Aorta (tissue), 5 donors: ENCODE data around the gene GADL1. TPM values are rescaled to one million over a fixed set of nuclear protein-coding genes. Genes with fewer than 3 reads are reported as not detected.

Source experiments
- ATAC-seq: fragments of 200-7000 bp; cut with Tn5 transposase; one replicate; pipeline ENCODE4 v1.9.1; 2022; ENCODE audit warnings: moderate library complexity; ENCODE audit not compliant: low FRiP score
- DNase-seq, 2 donors: peaks; one replicate each; pipeline ENCODE4 v3.0.0-alpha.2; 2020
- H3K27ac ChIP-seq, 2 donors: one replicate each; pipeline ENCODE4 v1.5.1; 2013; ENCODE audit warnings: low read length in 2 of 2, mild to moderate bottlenecking in 2 of 2, moderate library complexity in 2 of 2, control low read depth in 1 of 2, inconsistent platforms in 1 of 2, low read depth in 1 of 2
- H3K27me3 ChIP-seq, 2 donors: one replicate each; pipeline ENCODE4 v1.6.1; 2013; ENCODE audit warnings: control low read depth in 1 of 2, low read length in 1 of 2, mild to moderate bottlenecking in 1 of 2, moderate library complexity in 1 of 2; ENCODE audit not compliant: insufficient read depth in 2 of 2, control insufficient read depth in 1 of 2
- H3K36me3 ChIP-seq, 2 donors: one replicate each; pipeline ENCODE4 v1.6.1; 2013; ENCODE audit warnings: control low read depth in 1 of 2, low read length in 1 of 2, mild to moderate bottlenecking in 1 of 2; ENCODE audit not compliant: insufficient read depth in 2 of 2, control insufficient read depth in 1 of 2
- H3K4me1 ChIP-seq, 2 donors: one replicate each; pipeline ENCODE4 v1.6.1; 2013; ENCODE audit warnings: low read length in 2 of 2, control low read depth in 1 of 2, mild to moderate bottlenecking in 1 of 2, moderate library complexity in 1 of 2; ENCODE audit not compliant: insufficient read depth in 2 of 2, control insufficient read depth in 1 of 2
- H3K4me3 ChIP-seq, 2 donors: one replicate each; pipeline ENCODE4 v1.5.1; 2013; ENCODE audit warnings: low read length in 2 of 2, control low read depth in 1 of 2, mild to moderate bottlenecking in 1 of 2
- H3K9me3 ChIP-seq: one replicate; pipeline ENCODE4 v1.6.1; 2013; ENCODE audit warnings: mild to moderate bottlenecking, low read length; ENCODE audit not compliant: control insufficient read depth
- WGBS, 2 donors: extraction: QIAGEN DNeasy Blood & Tissue Kit; methylation state at CpG; one replicate each; pipeline ENCODE4 v1.1.7; 2013; 5-methylcytosine and 5-hydroxymethylcytosine counted together
- intact Hi-C, 2 donors: fragments of 100-400 bp; cut with DNase I; formaldehyde crosslinking; loops; one replicate each; pipeline versions ENCODE4 v1.14.2 to v1.15.0; 2022
- polyA plus RNA-seq, 2 donors: library from polyadenylated mRNA; stranded (reverse); fragments of 200-250 nt; gene quantifications; one replicate each; pipeline ENCODE4 v1.2.3, GENCODE V29; 2013
- total RNA-seq, 2 donors: library from RNA; stranded (reverse); fragmentation: NEBNext Ultra II Directional; extraction: Animal tissue kit (Norgen Biotek cat#: 25700); gene quantifications; one replicate each; pipeline ENCODE4 v1.2.1, GENCODE V29; 2021
- donor health status: healthy with polysubstance abuse.
- donor health status: Bipolar disorder and iron deficiency.
- donor health status: DM: no; HTN: no; CAD: no.
- donor health status: DM: no; HTN: no; CAD: no.
- donor health status: DM: yes; HTN: yes; CAD: no.

Gene GADL1
- total and polyA plus RNA-seq, 4 donors = 0.10 to 2.3 (median 1.7) TPM

GRCh38 chr3:30752970-30753369 lies 141.5 kb downstream of the GADL1 start:
- peaks cover 0 to 2% of the 10 kb centered on the region in 2 donors for H3K4me1 ChIP-seq
- H3K9me3 ChIP-seq = no peaks in the 10 kb centered on the region
- H3K27ac ChIP-seq = no peak overlapping the region
- H3K27me3 ChIP-seq = no peaks in the 10 kb centered on the region
- ATAC-seq = no peak
- intact Hi-C loops = no loop called here
- no peaks in the 10 kb centered on the region for H3K36me3 ChIP-seq
- WGBS, 2 donors = 89 to 93% methylated on average over 4 of the region's 4 CpGs
- DNase-seq = no peak
- H3K4me3 ChIP-seq = no peak overlapping the region

GRCh38 chr3:30752491-30752890 lies 142.0 kb downstream of the GADL1 start:
- DNase-seq = no peak
- H3K27ac ChIP-seq = no peak overlapping the region
- H3K36me3 ChIP-seq = no peaks in the 10 kb centered on the region
- intact Hi-C loops = no loop called here
- WGBS, 2 donors = 91 to 92% methylated on average over 5 of the region's 5 CpGs
- no peaks in the 10 kb centered on the region for H3K27me3 ChIP-seq
- H3K4me1 ChIP-seq = peaks cover 0 to 2% of the 10 kb centered on the region in 2 donors
- H3K9me3 ChIP-seq = no peaks in the 10 kb centered on the region
- ATAC-seq = no peak
- H3K4me3 ChIP-seq = no peak overlapping the region

- H3K27me3 ChIP-seq = no peaks in the 10 kb centered on the region
- DNase-seq = peak in 1 of 2 donors; percentile 68
- H3K4me1 ChIP-seq = peaks cover 0 to 2% of the 10 kb centered on the region in 2 donors
- H3K9me3 ChIP-seq = no peaks in the 10 kb centered on the region
- H3K4me3 ChIP-seq = no peak overlapping the region
- H3K27ac ChIP-seq = no peak overlapping the region
- H3K36me3 ChIP-seq = no peaks in the 10 kb centered on the region
- intact Hi-C loops = no loop called here
- 67 to 68% methylated on average over 11 of the region's 11 CpGs for WGBS, 2 donors
- ATAC-seq = peak; percentile 50
Observed at GRCh38 chr3:30751610-30752299, 142.7 kb downstream of the GADL1 start.

GRCh38 chr3:30750967-30751366 lies 143.5 kb downstream of the GADL1 start:
- no peak for DNase-seq
- Histone ChIP-seq H3K27ac (no peak overlapping the region), H3K9me3 (no peaks in the 10 kb centered on the region), H3K36me3 (no peaks in the 10 kb centered on the region), H3K4me3 (no peak overlapping the region), H3K4me1 (no peaks in the 10 kb centered on the region), H3K27me3 (no peaks in the 10 kb centered on the region)
- intact Hi-C loops = no loop called here
- ATAC-seq = no peak
- WGBS, 2 donors = 85 to 88% methylated on average over 7 of the region's 7 CpGs

- H3K4me1 ChIP-seq = no peaks in the 10 kb centered on the region
- no peak for DNase-seq
- no peaks in the 10 kb centered on the region for H3K36me3 ChIP-seq
- intact Hi-C loops = no loop called here
- no peaks in the 10 kb centered on the region for H3K27me3 ChIP-seq
- H3K27ac ChIP-seq = no peak overlapping the region
- ATAC-seq = no peak
- H3K9me3 ChIP-seq = no peaks in the 10 kb centered on the region
- H3K4me3 ChIP-seq = no peak overlapping the region
Observed at GRCh38 chr3:30749230-30749629, 145.2 kb downstream of the GADL1 start.

GRCh38 chr3:30747771-30748281 lies 146.6 kb downstream of the GADL1 start:
- intact Hi-C loops = no loop called here
- 74 to 78% methylated on average over 4 of the region's 4 CpGs for WGBS, 2 donors

GRCh38 chr3:30743641-30744317 lies 150.7 kb downstream of the GADL1 start:
- Histone ChIP-seq H3K36me3 (no peaks in the 10 kb centered on the region), H3K27me3 (no peaks in the 10 kb centered on the region), H3K9me3 (no peaks in the 10 kb centered on the region), H3K4me3 (no peak overlapping the region), H3K27ac (no peak overlapping the region), H3K4me1 (no peaks in the 10 kb centered on the region)
- DNase-seq = no peak
- ATAC-seq = no peak
- intact Hi-C loops = no loop called here

More at GRCh38 chr3:30747771-30748281, 146.6 kb downstream of the GADL1 start:
- no peaks in the 10 kb centered on the region for H3K27me3 ChIP-seq
- ATAC-seq (no peak), DNase-seq (no peak)
- H3K4me3 ChIP-seq = no peak overlapping the region
- H3K27ac ChIP-seq = no peak overlapping the region
- H3K4me1 ChIP-seq = no peaks in the 10 kb centered on the region
- no peaks in the 10 kb centered on the region for H3K36me3 ChIP-seq
- H3K9me3 ChIP-seq = no peaks in the 10 kb centered on the region

- H3K27ac ChIP-seq = no peak overlapping the region
- no peaks in the 10 kb centered on the region for H3K36me3 ChIP-seq
- no peak overlapping the region for H3K4me3 ChIP-seq
- 95 to 97% methylated on average over 4 of the region's 4 CpGs for WGBS, 2 donors
- DNase-seq (no peak), ATAC-seq (no peak)
- no peaks in the 10 kb centered on the region for H3K9me3 ChIP-seq
- no peaks in the 10 kb centered on the region for H3K4me1 ChIP-seq
- intact Hi-C loops = no loop called here
- H3K27me3 ChIP-seq = no peaks in the 10 kb centered on the region
Observed at GRCh38 chr3:30742796-30743619, 151.5 kb downstream of the GADL1 start.
